IPS-18c (cell line): Measurements from ENCODE around the gene BCR.
"Not testable (repeated sequence)": the region's sequence is repeated elsewhere in the genome, so short reads cannot be mapped to it uniquely, and the experiment has no call there.

Experiments
- H3K4me3 ChIP-seq: 2 replicates; pipeline ENCODE4 v1.7.0; 2013; ENCODE audit warnings: low read depth, mild to moderate bottlenecking, low read length, moderate library complexity; ENCODE audit not compliant: insufficient read depth
- H3K9me3 ChIP-seq: one replicate; pipeline ENCODE4 v1.6.1; 2013; ENCODE audit warnings: mild to moderate bottlenecking, low read length, moderate library complexity; ENCODE audit not compliant: control insufficient read depth, insufficient read depth

The BCR gene

DNA sequence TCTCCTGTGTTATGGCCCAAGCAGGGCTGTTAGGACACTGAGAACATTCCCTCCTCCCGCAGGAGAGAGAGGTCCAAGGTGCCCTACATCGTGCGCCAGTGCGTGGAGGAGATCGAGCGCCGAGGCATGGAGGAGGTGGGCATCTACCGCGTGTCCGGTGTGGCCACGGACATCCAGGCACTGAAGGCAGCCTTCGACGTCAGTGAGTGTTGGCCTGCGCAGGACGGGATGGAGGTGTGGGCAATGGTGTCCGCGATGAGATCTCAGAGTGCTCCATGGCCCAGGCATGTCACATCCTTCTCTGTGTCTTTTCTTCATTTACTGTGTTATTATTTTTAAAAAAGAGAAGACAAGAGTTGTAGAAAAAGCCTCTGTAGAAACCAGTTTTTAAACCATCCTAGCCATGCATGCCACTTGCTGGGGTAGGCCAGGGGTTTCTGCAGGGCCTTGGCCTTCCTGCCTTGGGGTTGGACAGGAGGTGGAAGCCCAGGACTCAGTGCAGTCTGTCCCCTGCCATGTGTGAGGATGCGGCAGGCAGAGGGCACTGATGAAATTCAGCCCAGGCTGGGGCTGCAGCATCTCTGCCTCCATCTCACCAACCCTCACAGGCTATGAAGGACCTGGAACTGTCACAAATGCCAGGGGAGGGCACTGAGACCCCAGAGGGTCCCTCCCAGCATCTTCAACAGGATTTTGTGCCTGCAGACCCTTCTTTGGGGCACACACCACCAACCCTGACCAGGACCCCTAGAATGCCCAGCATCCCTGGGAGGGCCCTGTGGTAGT is 131.5 kb downstream of the BCR start:
- not testable (repeated sequence) for H3K9me3 ChIP-seq, H3K4me3 ChIP-seq

DNA sequence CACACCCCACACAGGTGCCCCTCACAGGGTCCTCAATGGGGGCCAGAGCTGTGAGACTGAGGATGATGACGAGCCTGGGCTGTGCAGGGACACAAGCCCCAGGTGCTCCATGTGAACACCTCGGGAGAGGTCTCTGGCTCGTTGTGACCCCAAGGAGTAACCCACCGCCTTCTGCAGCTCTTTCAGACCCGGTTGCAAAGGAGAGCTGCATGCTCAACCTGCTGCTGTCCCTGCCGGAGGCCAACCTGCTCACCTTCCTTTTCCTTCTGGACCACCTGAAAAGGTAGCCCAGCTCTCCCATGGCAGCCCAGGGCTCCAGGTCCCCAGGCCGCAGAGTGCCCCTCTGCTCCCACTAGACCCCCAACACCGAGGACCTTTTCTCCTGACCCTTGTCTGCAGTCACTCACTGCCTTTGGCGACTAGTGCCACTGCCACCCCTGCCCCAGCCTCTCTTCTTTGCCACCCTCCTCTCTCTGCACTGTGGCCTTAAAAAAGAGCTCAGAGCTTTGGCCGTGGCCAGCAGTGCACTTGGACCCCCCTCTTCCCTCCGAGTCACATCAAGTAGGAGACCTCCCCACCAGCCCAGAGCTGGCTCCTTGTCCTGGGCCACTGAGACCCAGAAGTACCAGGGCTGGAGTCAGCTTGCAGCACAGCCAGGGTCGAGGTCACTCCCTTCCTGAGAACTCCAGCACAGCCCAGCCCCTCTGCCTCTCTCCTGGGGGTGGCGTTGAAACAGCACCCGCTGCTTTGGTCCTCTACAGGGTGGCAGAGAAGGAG is 133.7 kb downstream of the BCR start:
- Histone ChIP-seq H3K4me3 (no peak overlapping the region), H3K9me3 (no peaks in the 10 kb centered on the region)

- no peaks in the 10 kb centered on the region for H3K9me3 ChIP-seq
- no peak overlapping the region for H3K4me3 ChIP-seq
Observed at GRCh38 chr22:23315341-23315917, 135.1 kb downstream of the BCR start.

- not testable (repeated sequence) for H3K4me3 ChIP-seq, H3K9me3 ChIP-seq
Observed at GRCh38 chr22:23316596-23316995, 136.3 kb downstream of the BCR start.

GRCh38 chr22:23318316-23318715 is 138.0 kb downstream of the BCR start:
- not testable (repeated sequence) for H3K4me3 ChIP-seq, H3K9me3 ChIP-seq

GRCh38 chr22:23322497-23323080 is 142.3 kb downstream of the BCR start:
- not testable (repeated sequence) for H3K9me3 ChIP-seq, H3K4me3 ChIP-seq

DNA sequence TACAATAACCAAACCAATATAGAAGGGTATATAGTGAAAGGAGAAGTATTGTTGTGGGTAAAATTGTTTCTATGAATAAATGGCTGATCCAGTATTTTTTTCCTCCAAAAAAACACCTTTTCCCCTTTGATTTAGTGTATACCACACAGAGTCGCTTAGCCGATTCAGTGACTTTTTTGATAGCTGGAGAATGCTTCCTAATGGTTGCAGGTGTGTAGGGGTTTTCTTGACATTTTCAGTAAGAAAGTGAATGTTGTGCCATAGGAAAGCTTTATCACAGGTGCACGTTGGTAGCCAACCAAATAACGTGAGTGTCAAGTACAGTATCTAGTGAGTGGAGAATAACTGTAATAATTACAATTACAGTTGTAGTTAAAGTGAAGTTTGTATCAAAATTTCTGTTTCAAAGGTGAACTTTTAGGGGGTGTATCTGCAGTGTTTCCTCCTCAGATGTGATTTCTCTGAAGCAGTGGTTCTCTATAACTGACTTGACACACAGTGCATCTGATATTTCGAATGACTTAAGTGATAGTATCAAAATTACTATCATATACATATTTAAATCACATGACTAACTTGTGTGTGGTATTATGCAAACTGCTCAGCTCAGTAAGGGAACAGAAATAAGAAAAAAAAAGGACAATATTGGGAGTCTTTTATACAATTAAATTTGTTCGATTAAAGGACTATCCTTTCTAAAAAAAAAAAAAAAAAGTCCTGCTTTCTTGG is 143.8 kb downstream of the BCR start:
- not testable (repeated sequence) for H3K9me3 ChIP-seq, H3K4me3 ChIP-seq

- Histone ChIP-seq H3K4me3 (no peak overlapping the region), H3K9me3 (no peaks in the 10 kb centered on the region)
Observed at GRCh38 chr22:23325183-23325582, 144.9 kb downstream of the BCR start.

DNA sequence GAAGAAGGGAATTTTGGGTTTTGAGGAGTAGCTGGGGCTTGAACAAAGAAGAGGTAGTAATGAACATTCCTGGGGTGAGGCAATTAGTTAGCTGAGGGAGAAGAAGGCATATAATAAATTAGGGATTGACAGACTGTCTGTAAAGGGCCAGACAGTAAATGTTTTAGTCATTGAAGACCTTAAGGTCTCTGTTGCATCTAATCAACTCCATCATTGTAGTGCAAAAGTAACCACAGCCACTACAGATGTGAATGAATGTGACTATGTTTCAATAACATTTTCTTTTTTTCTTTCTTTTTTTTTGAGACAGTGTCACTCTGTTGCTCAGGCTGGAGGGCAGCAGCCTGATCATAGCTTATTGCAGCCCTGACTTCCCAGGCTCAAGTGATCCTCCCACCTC is 153.5 kb downstream of the BCR start:
- H3K4me3 ChIP-seq, H3K9me3 ChIP-seq: not testable (repeated sequence)

GRCh38 chr22:23337672-23338071 is 157.4 kb downstream of the BCR start:
- H3K9me3 ChIP-seq, H3K4me3 ChIP-seq: not testable (repeated sequence)

GRCh38 chr22:23341942-23342695 is 161.8 kb downstream of the BCR start:
- H3K9me3 ChIP-seq, H3K4me3 ChIP-seq: not testable (repeated sequence)

DNA sequence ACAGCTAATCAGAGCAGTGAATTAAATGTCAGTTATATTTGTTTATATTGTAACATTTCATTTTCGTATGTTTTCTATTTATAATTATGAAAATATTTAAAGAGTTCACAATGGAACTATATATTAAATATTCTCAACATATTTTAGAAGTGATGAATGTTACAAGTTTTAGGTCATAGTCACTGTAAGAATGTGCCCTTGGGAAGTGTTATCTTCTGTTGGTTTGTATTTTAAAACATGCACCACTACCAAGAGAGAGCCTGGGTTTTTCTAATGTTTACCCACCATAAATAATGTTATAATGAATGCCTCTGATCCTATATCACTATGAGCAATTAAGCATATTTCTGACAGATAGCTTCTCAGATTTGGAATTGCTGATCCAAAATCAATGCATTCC is 171.0 kb downstream of the BCR start:
- no peak overlapping the region for H3K4me3 ChIP-seq
- H3K9me3 ChIP-seq = no peaks in the 10 kb centered on the region

DNA sequence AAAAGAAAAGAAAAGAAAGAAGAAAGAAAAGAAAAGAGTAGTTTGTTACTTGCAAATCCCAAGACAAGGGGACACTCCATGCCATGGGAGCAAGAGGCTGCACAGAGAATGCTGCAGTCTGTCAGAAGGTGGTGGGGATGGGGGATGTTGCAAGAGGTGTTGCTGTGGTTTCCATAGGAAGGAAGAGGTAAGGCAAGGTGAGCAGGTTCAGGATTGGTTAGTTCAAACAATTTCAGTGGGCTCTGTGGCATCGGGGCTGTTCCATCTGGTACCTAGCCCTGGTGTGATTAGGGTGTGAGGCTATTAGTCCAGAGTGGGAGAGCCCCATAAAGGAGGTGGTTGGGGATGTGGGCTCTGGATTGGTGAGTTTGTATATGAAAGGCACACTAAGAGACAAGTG is 172.7 kb downstream of the BCR start:
- H3K4me3 ChIP-seq = no peak overlapping the region
- no peaks in the 10 kb centered on the region for H3K9me3 ChIP-seq

DNA sequence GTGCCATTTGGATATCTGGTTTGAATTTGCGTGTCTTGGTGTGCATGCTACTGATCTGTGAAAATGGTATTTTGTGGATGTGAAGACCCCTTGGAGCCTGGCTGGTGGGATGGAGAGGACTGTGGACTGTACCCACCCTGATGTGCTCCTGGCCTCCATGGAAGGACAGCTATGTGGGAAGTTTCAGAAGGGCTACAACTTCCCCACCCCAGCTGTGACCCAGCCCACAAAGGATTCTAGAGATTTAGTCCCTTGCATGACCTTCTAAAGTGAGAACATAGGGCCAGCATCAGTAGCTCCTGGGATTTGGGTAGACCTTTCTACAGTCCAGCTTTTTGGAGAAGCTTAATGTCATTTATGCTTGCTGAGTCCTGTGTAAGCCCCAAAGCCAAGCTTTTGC is 173.4 kb downstream of the BCR start:
- Histone ChIP-seq H3K9me3 (no peaks in the 10 kb centered on the region), H3K4me3 (no peak overlapping the region)

- H3K4me3 ChIP-seq = no peak overlapping the region
- no peaks in the 10 kb centered on the region for H3K9me3 ChIP-seq
Observed at GRCh38 chr22:23356094-23356493, 175.8 kb downstream of the BCR start.

DNA sequence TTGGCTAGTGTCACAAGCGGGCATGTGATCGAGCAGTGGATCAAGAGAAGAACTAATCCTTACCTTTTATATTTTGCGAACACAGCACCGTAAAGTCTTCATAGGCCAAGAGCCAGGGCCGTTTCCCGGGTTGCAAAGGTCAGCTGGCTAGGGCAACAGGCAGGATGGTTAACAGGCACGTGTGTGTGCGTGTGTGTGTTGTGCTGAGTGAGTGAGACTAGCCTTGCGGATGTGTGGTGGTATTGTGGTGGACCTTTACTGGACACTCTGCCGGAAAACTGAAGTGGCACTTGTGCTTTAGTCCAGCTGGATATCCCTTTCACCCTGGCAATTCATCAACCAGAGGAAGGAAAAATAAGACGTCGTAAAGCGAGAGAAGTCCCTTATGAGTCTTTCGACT is 176.7 kb downstream of the BCR start:
- H3K4me3 ChIP-seq = no peak overlapping the region
- no peaks in the 10 kb centered on the region for H3K9me3 ChIP-seq
